GM12872 (cell line): ENCODE data around the gene NOP9.

Experiments
- CTCF ChIP-seq: IDR thresholded peaks from 3 replicates; pipeline ENCODE4 v1.5.1; 2011; ENCODE audit warnings: low read depth, mild to moderate bottlenecking, low read length, moderate library complexity; ENCODE audit not compliant: insufficient read depth

NOP9 gene

GRCh38 chr14:24353559-24354481 is 54.2 kb downstream of the NOP9 start:
- no peak for TF ChIP-seq CTCF

- TF ChIP-seq CTCF: no peak
Measured at GRCh38 chr14:24355009-24355408, 55.4 kb downstream of the NOP9 start.

GRCh38 chr14:24356208-24356607 is 56.6 kb downstream of the NOP9 start:
- TF ChIP-seq CTCF: no peak
